Fibroblast of skin of right quadriceps (primary cell): Measurements from ENCODE around the gene SH3D21.

Experiments
- DNase-seq: peaks from one replicate; pipeline ENCODE4 v3.0.0-alpha.2; 2013

SH3D21 gene

GRCh38 chr1:36359911-36360550 is 53.9 kb downstream of the SH3D21 start:
- no peak for DNase-seq

GRCh38 chr1:36365381-36365780 is 59.2 kb downstream of the SH3D21 start:
- peak; percentile 77 for DNase-seq

- peak; percentile 91 for DNase-seq
Observed at GRCh38 chr1:36366091-36366661, 60.0 kb downstream of the SH3D21 start.

GRCh38 chr1:36367066-36367465 is 60.9 kb downstream of the SH3D21 start:
- no peak for DNase-seq

- DNase-seq, result no peak
Observed at GRCh38 chr1:36367798-36368197, 61.6 kb downstream of the SH3D21 start.

GRCh38 chr1:36369061-36369861 is 63.1 kb downstream of the SH3D21 start:
- DNase-seq, result peak; percentile 66
